ENCODE results near the gene CT45A3. TPM values are rescaled to one million over a fixed set of nuclear protein-coding genes. Genes with fewer than 3 reads are reported as not detected.
A peak's percentile ranks its signal among the peaks of the same experiment; 100 is the strongest.
"Not testable (repeated sequence)": the region's sequence is repeated elsewhere in the genome, so short reads cannot be mapped to it uniquely, and the experiment has no call there.

The CT45A3 gene, protein sequence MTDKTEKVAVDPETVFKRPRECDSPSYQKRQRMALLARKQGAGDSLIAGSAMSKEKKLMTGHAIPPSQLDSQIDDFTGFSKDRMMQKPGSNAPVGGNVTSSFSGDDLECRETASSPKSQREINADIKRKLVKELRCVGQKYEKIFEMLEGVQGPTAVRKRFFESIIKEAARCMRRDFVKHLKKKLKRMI
- polyA plus RNA-seq (ENCODE audit: insufficient read length in 4 of 4), result not detected

DNA sequence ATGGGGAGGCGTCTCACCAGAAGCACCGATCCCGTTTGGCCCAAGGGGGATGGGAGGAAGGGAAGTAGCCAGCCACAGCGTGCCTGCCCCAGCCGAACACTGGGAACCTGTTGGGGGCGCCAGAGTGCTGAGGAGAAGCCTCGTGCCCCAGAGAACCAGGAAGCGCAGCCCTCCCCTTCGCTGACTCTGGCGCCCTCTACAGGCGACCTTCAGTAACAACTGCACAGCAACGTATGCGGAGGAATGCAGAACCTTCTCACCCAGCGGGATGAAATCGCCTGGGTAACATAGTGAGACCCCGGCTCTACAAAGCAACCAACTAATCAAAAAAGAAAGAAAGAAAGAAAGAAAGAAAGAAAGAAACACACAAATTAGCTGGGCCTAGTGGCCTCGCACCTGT, at the start of gene CT45A3:
TSS of gene CT45A3 (minus strand) at position 101 of the 400 bp plus-strand sequence. CDS start 3,747 bp downstream, outside the sequence.
- not testable (repeated sequence) for DNase-seq (ENCODE audit: low read depth in 4 of 4, low spot score in 3 of 4)

DNA sequence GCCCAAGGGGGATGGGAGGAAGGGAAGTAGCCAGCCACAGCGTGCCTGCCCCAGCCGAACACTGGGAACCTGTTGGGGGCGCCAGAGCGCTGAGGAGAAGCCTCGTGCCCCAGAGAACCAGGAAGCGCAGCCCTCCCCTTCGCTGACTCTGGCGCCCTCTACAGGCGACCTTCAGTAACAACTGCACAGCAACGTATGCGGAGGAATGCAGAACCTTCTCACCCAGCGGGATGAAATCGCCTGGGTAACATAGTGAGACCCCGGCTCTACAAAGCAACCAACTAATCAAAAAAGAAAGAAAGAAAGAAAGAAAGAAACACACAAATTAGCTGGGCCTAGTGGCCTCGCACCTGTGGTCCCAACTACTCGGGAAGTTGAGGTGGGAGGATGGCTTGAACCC, 34.7 kb upstream of the CT45A3 start, which contains the start of gene CT45A6:
TSS of gene CT45A6 (minus strand) at position 101 of the 400 bp plus-strand sequence. CDS start 3,794 bp downstream, outside the sequence.
- DNase-seq (ENCODE audit: low read depth in 4 of 4, low spot score in 3 of 4), result not testable (repeated sequence)

GRCh38 chrX:135785403-135785802, 17.4 kb upstream of the CT45A3 start, which contains the start of gene CT45A5:
TSS of gene CT45A5 (minus strand) at chrX:135785503. CDS start at chrX:135781729, 3,774 bp downstream.
- DNase-seq (ENCODE audit: low read depth in 4 of 4, low spot score in 3 of 4), result not testable (repeated sequence)

DNA sequence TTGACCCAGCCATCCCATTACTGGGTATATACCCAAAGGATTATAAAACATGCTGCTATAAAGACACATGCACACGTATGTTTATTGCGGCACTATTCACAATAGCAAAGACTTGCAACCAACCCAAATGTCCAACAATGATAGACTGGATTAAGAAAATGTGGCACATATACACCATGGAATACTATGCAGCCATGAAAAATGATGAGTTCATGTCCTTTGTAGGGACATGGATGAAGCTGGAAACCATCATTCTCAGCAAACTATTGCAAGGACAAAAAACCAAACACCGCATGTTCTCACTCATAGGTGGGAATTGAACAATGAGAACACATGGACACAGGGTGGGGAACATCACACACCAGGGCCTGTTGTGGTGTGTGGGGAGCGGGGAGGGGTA, 23.3 kb downstream of the CT45A3 start:
- not testable (repeated sequence) for DNase-seq (ENCODE audit: low read depth in 4 of 4, low spot score in 3 of 4)

DNA sequence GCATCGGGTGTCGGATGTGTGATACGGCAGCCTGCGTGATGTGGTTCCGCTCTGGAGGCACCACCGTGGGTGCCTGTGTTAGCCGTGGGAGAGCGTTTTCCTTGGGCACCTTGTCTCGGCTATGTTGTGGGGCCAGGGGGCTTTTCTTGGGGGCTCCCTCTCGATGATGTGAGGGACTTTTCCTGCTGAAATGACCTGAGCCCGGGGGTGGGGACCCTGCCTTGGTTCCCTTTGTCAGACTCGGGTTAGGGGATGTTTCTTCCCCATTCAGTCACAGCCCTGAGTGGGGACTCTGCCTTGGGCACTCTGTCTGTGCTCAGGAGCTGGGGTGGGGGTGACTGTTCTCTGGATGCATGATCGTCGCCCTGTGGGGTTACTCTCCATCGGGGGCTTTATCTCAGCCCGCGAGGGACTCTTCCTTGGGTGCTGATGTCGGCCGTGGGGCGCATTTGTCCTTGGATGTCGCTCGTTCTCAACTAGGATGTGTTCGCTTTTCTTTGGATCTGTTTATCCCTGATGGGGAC, 26.7 kb downstream of the CT45A3 start:
- no peak for DNase-seq (ENCODE audit: low read depth in 4 of 4, low spot score in 3 of 4)

DNA sequence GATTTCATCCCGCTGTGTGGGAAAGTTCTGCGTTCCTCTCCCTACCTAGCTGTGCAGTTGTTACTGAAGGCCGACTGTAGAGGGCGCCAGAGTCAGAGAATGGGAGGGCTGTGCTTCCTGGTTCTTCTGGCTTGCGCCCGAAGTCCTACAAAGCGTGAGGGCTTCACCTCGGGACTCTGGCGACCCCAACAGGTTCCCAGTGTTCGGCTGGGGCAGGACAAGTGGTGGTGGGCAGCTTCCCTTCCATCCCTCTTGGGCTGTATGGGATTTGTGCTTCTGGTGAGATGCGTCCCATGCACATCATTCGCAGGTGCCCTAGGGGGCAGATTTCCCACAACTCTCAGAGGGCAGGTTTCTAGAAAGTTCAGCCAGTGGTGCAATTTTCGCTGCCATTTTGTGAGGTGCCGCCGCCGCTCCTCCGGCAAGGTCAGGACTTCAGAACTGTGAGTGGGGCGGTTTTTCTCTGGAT, 27.3 kb downstream of the CT45A3 start:
- peak in 1 of 4 donors; percentile 0 for DNase-seq (ENCODE audit: low read depth in 4 of 4, low spot score in 3 of 4)

- DNase-seq (ENCODE audit: low read depth in 4 of 4, low spot score in 3 of 4), result no peak
These were observed 30.5 kb downstream of the CT45A3 start for GRCh38 chrX:135737366-135738071.

DNA sequence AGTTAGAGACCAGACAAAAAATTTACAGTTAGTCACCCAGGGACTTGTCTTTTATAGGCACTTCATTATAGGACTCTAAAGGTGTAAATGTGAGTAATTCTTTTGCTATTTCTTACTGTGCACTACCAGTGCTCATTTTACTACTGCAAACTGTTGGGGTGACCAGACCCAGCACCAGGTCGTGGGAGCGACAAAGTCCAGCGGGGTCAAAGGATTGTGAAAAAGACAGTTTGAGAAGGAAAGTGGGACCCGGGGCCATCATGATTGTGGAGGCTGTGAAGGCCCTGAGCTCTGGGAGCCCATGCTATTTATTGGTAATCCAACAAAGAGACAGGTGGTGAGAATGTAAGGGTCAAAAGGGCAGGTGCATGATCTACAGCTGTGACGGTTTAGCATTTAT, 33.3 kb downstream of the CT45A3 start:
- DNase-seq (ENCODE audit: low read depth in 4 of 4, low spot score in 3 of 4), result not testable (repeated sequence)

DNA sequence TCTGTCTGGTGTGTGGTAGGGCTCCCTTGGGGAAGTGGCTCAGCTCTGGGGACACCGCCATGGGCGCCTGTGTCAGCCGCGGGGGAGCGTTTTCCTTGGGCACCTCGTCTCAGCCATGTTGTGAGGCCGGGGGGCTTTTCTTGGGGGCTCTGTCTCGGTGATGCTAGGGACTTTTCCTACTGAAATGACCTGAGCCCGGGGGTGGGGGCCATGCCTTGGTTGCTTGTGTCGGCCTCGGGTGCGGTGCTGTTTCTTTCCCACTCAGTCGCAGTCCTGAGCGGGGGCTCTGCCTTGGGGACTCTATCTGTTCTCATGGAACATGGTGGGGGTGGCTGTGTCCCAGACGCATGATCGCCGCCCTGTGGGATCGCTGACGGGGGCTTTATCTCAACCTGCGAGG, 54.2 kb downstream of the CT45A3 start:
- DNase-seq (ENCODE audit: low read depth in 4 of 4, low spot score in 3 of 4), result no peak

GRCh38 chrX:135713183-135713689, 54.8 kb downstream of the CT45A3 start, which contains the start of gene CT45A1:
TSS of gene CT45A1 (plus strand) at chrX:135713639. CDS start at chrX:135718941, 5,302 bp downstream.
- DNase-seq (ENCODE audit: low read depth in 4 of 4, low spot score in 3 of 4), result not testable (repeated sequence)

Other genes starting within 250 kb of the CT45A3 start
- 10 to 100 TPM; 20.0 to 29.5 (median 22.4) TPM for gene INTS6L, start 247.5 kb downstream of the CT45A3 start, polyA plus RNA-seq (ENCODE audit: insufficient read length in 4 of 4)
- gene CT45A1, start 54.6 kb downstream of the CT45A3 start, polyA plus RNA-seq (ENCODE audit: insufficient read length in 4 of 4), result not detected
- not detected for gene CT45A5, start 17.3 kb upstream of the CT45A3 start, polyA plus RNA-seq (ENCODE audit: insufficient read length in 4 of 4)
- not detected for gene CT45A6, start 34.6 kb upstream of the CT45A3 start, polyA plus RNA-seq (ENCODE audit: insufficient read length in 4 of 4)
- gene CT45A2, start 51.8 kb upstream of the CT45A3 start, polyA plus RNA-seq (ENCODE audit: insufficient read length in 4 of 4), result not detected
- gene CT45A7, start 69.1 kb upstream of the CT45A3 start, polyA plus RNA-seq (ENCODE audit: insufficient read length in 4 of 4), result under 1 TPM in 1 of 4 donors, not detected in 3; 0.12 TPM
- gene CT45A8, start 86.3 kb upstream of the CT45A3 start, polyA plus RNA-seq (ENCODE audit: insufficient read length in 4 of 4), result not detected
- not detected for gene CT45A9, start 103.6 kb upstream of the CT45A3 start, polyA plus RNA-seq (ENCODE audit: insufficient read length in 4 of 4)
- gene CT45A10, start 125.3 kb upstream of the CT45A3 start, polyA plus RNA-seq (ENCODE audit: insufficient read length in 4 of 4), result not detected
- gene SAGE1, start 125.5 kb upstream of the CT45A3 start, polyA plus RNA-seq (ENCODE audit: insufficient read length in 4 of 4), result not detected
- gene MMGT1, start 205.8 kb upstream of the CT45A3 start, polyA plus RNA-seq (ENCODE audit: insufficient read length in 4 of 4), result 10 to 100 TPM; 27.0 to 34.3 (median 32.8) TPM
- gene SLC9A6, start 217.2 kb upstream of the CT45A3 start, polyA plus RNA-seq (ENCODE audit: insufficient read length in 4 of 4), result 10 to 100 TPM; 14.6 to 21.4 (median 18.1) TPM